ENCODE results near the gene AFAP1L1. TPM values are rescaled to one million over a fixed set of nuclear protein-coding genes. Genes with fewer than 3 reads are reported as not detected.

Gene AFAP1L1
- total RNA-seq, 4 donors from 2014 or later, result 10.3 to 20.6 (median 14.0) TPM

DNA sequence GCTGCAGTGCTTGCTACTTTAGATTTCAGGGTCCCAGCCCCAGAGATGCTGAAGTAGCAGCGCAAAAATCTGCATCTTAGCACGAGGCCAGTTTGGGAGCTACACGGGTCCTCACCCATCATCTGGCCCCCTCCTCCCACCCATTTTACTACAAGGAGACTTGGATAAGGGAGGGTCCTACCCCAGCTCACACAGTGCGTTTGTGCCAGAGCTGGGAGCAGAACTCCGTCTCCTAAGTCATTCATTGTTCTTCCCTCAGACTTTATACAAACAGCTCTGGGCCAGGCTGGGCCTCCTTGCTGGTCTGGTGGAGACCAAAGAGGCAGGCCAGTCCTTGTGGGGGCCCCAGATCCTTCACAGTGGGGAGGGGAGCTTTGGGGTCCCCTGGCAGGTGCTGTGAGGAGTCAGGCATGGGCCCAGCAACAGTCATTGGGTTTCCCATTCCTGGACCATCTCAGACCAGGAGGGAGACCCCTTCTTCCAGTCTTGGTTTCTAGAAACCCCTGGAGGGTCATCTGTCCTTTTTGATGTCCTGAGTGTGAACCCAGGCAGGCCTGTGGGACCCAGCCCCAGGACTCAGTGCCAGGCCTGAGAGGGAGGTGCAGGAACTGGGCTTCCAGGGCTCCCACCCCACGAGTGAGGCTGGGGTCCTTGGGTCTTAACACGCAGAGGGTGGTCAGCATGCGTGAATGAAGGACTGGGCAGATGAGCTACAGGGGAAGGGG, 109.8 kb downstream of the AFAP1L1 start:
- H3K27me3 ChIP-seq, result no peaks in the 10 kb centered on the region
- peak overlapping the region; percentile 93 to 99 (median 95) for H3K27ac ChIP-seq
- no peak for TF ChIP-seq POLR2A (IDR thresholded peaks at IDR 0.05)
- TF ChIP-seq POLR2AphosphoS5 (IDR thresholded peaks at IDR 0.05), result no peak
- no peak for TF ChIP-seq EP300 (IDR thresholded peaks at IDR 0.05)
- TF ChIP-seq, protein P1, sequence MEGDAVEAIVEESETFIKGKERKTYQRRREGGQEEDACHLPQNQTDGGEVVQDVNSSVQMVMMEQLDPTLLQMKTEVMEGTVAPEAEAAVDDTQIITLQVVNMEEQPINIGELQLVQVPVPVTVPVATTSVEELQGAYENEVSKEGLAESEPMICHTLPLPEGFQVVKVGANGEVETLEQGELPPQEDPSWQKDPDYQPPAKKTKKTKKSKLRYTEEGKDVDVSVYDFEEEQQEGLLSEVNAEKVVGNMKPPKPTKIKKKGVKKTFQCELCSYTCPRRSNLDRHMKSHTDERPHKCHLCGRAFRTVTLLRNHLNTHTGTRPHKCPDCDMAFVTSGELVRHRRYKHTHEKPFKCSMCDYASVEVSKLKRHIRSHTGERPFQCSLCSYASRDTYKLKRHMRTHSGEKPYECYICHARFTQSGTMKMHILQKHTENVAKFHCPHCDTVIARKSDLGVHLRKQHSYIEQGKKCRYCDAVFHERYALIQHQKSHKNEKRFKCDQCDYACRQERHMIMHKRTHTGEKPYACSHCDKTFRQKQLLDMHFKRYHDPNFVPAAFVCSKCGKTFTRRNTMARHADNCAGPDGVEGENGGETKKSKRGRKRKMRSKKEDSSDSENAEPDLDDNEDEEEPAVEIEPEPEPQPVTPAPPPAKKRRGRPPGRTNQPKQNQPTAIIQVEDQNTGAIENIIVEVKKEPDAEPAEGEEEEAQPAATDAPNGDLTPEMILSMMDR (IDR thresholded peaks at IDR 0.05), result no peak
- H3K9me3 ChIP-seq, result no peaks in the 10 kb centered on the region
- H3K36me3 ChIP-seq, result no peaks in the 10 kb centered on the region
- peaks cover 0 to 87% (median 16%) of the 10 kb centered on the region in 3 donors for H3K4me1 ChIP-seq
- WGBS, 2 donors (ENCODE audit: low coverage in 1 of 2), result 8 to 61% methylated on average over 2 to 7 of the region's 8 CpGs
- peak overlapping the region; percentile 39 to 52 for H3K4me3 ChIP-seq
- ATAC-seq, result no peak

DNA sequence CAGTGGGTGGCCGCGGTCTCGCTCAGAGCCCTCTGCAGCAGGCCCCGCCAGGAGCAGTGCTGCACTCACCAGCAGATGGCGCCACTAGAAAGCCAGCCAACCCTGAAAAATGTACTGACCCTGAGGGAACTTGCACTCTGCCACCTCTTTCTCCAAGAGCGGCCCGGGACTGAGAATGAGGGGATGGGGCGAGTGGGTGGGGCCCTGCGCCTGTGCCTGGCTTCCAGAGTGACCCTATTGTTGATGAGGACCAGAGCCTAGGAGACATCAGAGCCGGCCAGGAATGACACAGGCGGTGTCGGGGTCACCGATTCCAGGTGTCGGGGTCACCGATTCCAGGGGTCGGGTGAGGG, 110.3 kb downstream of the AFAP1L1 start:
- H3K27me3 ChIP-seq, result no peaks in the 10 kb centered on the region
- 13 to 51% methylated on average over 5 to 6 of the region's 16 CpGs for WGBS, 2 donors (ENCODE audit: low coverage in 1 of 2)
- no peaks in the 10 kb centered on the region for H3K9me3 ChIP-seq
- H3K4me3 ChIP-seq, result peak overlapping the region; percentile 39 to 52
- peak overlapping the region; percentile 93 to 99 (median 95) for H3K27ac ChIP-seq
- peak; percentile 58 for ATAC-seq
- peaks cover 0 to 92% (median 19%) of the 10 kb centered on the region in 3 donors for H3K4me1 ChIP-seq
- TF ChIP-seq, protein P1 (IDR thresholded peaks at IDR 0.05), result peak in 3 of 4 experiments; percentile 97 to 99 (median 97)
- TF ChIP-seq POLR2AphosphoS5 (IDR thresholded peaks at IDR 0.05) (peak; percentile 79), POLR2A (IDR thresholded peaks at IDR 0.05) (no peak), EP300 (IDR thresholded peaks at IDR 0.05) (no peak)
- no peaks in the 10 kb centered on the region for H3K36me3 ChIP-seq

DNA sequence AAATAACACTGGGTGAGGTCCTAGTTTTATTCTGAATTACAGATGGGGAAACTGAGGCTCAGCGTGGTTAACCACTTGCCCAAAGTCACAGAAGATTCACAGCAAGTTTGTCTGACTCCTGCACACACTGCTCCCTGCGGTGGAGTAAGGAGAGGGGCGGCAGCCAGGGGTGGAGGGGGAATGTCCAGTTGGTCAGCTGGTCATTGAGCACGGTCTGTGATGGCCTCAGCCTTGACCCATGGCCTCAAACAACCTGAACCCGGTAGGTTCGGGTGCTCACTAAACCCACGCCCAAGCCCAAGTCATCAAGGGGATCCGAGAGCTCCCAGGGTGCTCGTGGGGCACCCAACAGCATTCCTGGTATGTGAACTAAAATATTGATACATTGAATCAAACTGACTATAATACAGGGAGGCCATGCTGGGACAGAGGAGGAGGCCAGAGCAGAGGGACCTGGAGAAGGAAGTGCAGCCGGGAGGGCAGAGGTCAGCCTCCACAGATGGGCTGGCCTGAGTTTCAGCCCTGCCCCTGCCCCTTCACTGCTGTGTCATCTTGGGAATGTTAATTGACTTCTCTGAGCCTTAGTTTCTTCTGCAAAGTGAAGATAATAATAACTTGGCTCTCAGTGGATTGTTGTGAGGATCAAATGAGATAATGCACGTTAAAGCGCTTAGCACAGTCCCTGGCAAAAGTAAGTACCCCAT, 111.0 kb downstream of the AFAP1L1 start:
- peak overlapping the region; percentile 39 to 52 for H3K4me3 ChIP-seq
- H3K36me3 ChIP-seq, result no peaks in the 10 kb centered on the region
- H3K27me3 ChIP-seq, result no peaks in the 10 kb centered on the region
- H3K27ac ChIP-seq, result peak overlapping the region; percentile 93 to 99 (median 95)
- no peak for ATAC-seq
- H3K9me3 ChIP-seq, result no peaks in the 10 kb centered on the region
- peaks cover 0 to 99% (median 19%) of the 10 kb centered on the region in 3 donors for H3K4me1 ChIP-seq
- 23 to 25% methylated on average over 3 to 5 of the region's 12 CpGs for WGBS, 2 donors (ENCODE audit: low coverage in 1 of 2)
- TF ChIP-seq POLR2AphosphoS5 (IDR thresholded peaks at IDR 0.05) (no peak), POLR2A (IDR thresholded peaks at IDR 0.05) (no peak), EP300 (IDR thresholded peaks at IDR 0.05) (no peak)
- TF ChIP-seq, protein P1 (IDR thresholded peaks at IDR 0.05), result no peak

DNA sequence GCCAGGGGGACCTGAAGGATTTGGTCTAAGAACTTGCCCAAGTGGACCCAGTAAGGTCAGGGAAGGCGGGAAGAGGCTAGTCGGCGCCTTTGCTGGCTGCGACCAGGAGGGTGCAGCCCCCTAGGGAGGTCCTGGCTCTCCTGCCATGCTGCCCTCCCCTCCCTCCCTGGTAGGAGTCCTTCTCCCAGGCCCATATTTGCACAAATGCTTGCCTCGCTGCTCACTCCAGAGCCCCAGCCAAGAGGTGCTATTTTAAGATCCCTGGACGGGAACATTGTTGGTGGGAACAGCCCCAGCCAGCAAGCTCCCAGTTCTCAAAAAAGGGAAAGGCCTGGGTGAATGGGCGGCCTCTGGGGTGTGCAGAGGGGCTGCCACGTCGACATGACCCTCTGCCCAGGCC, 111.7 kb downstream of the AFAP1L1 start:
- Histone ChIP-seq H3K4me3 (peak overlapping the region in 1 of 2 donors; percentile 52), H3K9me3 (no peaks in the 10 kb centered on the region), H3K27me3 (no peaks in the 10 kb centered on the region), H3K36me3 (no peaks in the 10 kb centered on the region), H3K27ac (peak overlapping the region; percentile 93 to 99 (median 95)), H3K4me1 (peaks cover under 1 to 100% (median 19%) of the 10 kb centered on the region in 3 donors)
- 7 to 18% methylated on average over 2 to 3 of the region's 9 CpGs for WGBS, 2 donors (ENCODE audit: low coverage in 1 of 2)
- TF ChIP-seq POLR2A (IDR thresholded peaks at IDR 0.05), result peak; percentile 24 to 31
- TF ChIP-seq, protein P1 (IDR thresholded peaks at IDR 0.05), result peak in 1 of 4 experiments; percentile 13
- peak; percentile 91 for TF ChIP-seq POLR2AphosphoS5 (IDR thresholded peaks at IDR 0.05)
- TF ChIP-seq EP300 (IDR thresholded peaks at IDR 0.05), result peak; percentile 36
- peak; percentile 59 for ATAC-seq
